Cardiac fibroblast (primary cell): ENCODE data around the gene NAV2.

Experiments
- DNase-seq, 2 donors: peaks; one replicate each; pipeline versions ENCODE4 v3.0.0 to v3.0.0-alpha.2; 2010; ENCODE audit warnings: low read depth in 2 of 2
- H3K4me3 ChIP-seq, 2 donors: replicated peaks in 1 of 2; 1 replicate in 1 of 2; 2 replicates in 1 of 2; pipeline ENCODE4 v1.5.1; 2011; ENCODE audit warnings: low read depth in 2 of 2, low read length in 2 of 2, mild to moderate bottlenecking in 2 of 2, moderate library complexity in 1 of 2
- CTCF ChIP-seq: IDR thresholded peaks from one replicate; pipeline ENCODE4 v1.5.1; 2011; ENCODE audit warnings: low read depth, mild to moderate bottlenecking, low read length, inconsistent platforms

The NAV2 gene

GRCh38 chr11:19836666-19837065, 124.0 kb downstream of the NAV2 start:
- no peak for TF ChIP-seq CTCF
- no peak for DNase-seq
- no peak overlapping the region for H3K4me3 ChIP-seq

GRCh38 chr11:19838994-19839768, 126.5 kb downstream of the NAV2 start:
- peak in 1 of 2 donors; percentile 29 for DNase-seq
- no peak for TF ChIP-seq CTCF
- no peak overlapping the region for H3K4me3 ChIP-seq

GRCh38 chr11:19840961-19841360, 128.3 kb downstream of the NAV2 start:
- H3K4me3 ChIP-seq = no peak overlapping the region
- no peak for DNase-seq
- TF ChIP-seq CTCF = no peak

- peak; percentile 12 to 65 for DNase-seq
- no peak for TF ChIP-seq CTCF
- no peak overlapping the region for H3K4me3 ChIP-seq
Observed at GRCh38 chr11:19842505-19842904, 129.9 kb downstream of the NAV2 start.

- DNase-seq = no peak
- TF ChIP-seq CTCF = no peak
- H3K4me3 ChIP-seq = no peak overlapping the region
Observed at GRCh38 chr11:19843079-19843478, 130.4 kb downstream of the NAV2 start.

GRCh38 chr11:19844012-19844411, 131.4 kb downstream of the NAV2 start:
- H3K4me3 ChIP-seq = no peak overlapping the region
- DNase-seq = no peak
- no peak for TF ChIP-seq CTCF

GRCh38 chr11:19844806-19845205, 132.2 kb downstream of the NAV2 start:
- no peak for TF ChIP-seq CTCF
- no peak overlapping the region for H3K4me3 ChIP-seq
- DNase-seq = peak in 1 of 2 donors; percentile 32
